Measurements from ENCODE around the gene UBE2E2.

GRCh38 chr3:23587513-23587912 lies 384.4 kb downstream of the UBE2E2 start:
- no peak for TF ChIP-seq CTCF (IDR thresholded peaks at IDR 0.05)
- no peak for TF ChIP-seq MYBL2 (CRISPR knock-in tag; IDR thresholded peaks at IDR 0.05)
- no peak for TF ChIP-seq ZNF416 (CRISPR knock-in tag; IDR thresholded peaks at IDR 0.05)
- no peak for TF ChIP-seq MLX (CRISPR knock-in tag; IDR thresholded peaks at IDR 0.05)
- TF ChIP-seq ERG (CRISPR knock-in tag; IDR thresholded peaks at IDR 0.05), result no peak
- TF ChIP-seq IRF2 (CRISPR knock-in tag; IDR thresholded peaks at IDR 0.05; ENCODE audit: borderline replicate concordance, low read depth), result no peak
- TF ChIP-seq RELA (CRISPR knock-in tag; IDR thresholded peaks at IDR 0.05; ENCODE audit: borderline replicate concordance), result no peak
- no peak for TF ChIP-seq USF2 (CRISPR knock-in tag; IDR thresholded peaks at IDR 0.05)
- no peak for TF ChIP-seq FOXK1 (CRISPR knock-in tag; IDR thresholded peaks at IDR 0.05)
- TF ChIP-seq CREB1 (CRISPR knock-in tag; IDR thresholded peaks at IDR 0.05), result no peak
- no peak for TF ChIP-seq FOXJ3 (CRISPR knock-in tag; IDR thresholded peaks at IDR 0.05; ENCODE audit: borderline replicate concordance)
- no peak for TF ChIP-seq ZNF138 (CRISPR knock-in tag; conservative IDR thresholded peaks at IDR 0.05)
- TF ChIP-seq SMAD3 (CRISPR knock-in tag; IDR thresholded peaks at IDR 0.05; ENCODE audit: borderline replicate concordance), result no peak
- TF ChIP-seq CBFB (CRISPR knock-in tag; IDR thresholded peaks at IDR 0.05; ENCODE audit: low read depth), result no peak

All from WTC11 (cell line).